Fibroblast of pulmonary artery (primary cell): ENCODE measurements around the gene LENG8.

Experiments used
- DNase-seq: peaks from one replicate; pipeline ENCODE4 v3.0.0-alpha.2; 2010; ENCODE audit warnings: low read depth
- H3K4me3 ChIP-seq: replicated peaks from 2 replicates; pipeline ENCODE4 v1.5.1; 2011; ENCODE audit warnings: low read depth, mild to moderate bottlenecking, control low read depth, low read length, moderate library complexity
- TF ChIP-seq, protein P1 (sequence below): IDR thresholded peaks from 2 replicates; pipeline ENCODE4 v1.5.1; 2011; ENCODE audit warnings: mild to moderate bottlenecking, control low read depth, low read length, inconsistent platforms; ENCODE audit errors: missing control alignments

LENG8 gene

GRCh38 chr19:54469496-54469934, 20.5 kb downstream of the LENG8 start:
- H3K4me3 ChIP-seq = no peak overlapping the region
- TF ChIP-seq, protein P1, sequence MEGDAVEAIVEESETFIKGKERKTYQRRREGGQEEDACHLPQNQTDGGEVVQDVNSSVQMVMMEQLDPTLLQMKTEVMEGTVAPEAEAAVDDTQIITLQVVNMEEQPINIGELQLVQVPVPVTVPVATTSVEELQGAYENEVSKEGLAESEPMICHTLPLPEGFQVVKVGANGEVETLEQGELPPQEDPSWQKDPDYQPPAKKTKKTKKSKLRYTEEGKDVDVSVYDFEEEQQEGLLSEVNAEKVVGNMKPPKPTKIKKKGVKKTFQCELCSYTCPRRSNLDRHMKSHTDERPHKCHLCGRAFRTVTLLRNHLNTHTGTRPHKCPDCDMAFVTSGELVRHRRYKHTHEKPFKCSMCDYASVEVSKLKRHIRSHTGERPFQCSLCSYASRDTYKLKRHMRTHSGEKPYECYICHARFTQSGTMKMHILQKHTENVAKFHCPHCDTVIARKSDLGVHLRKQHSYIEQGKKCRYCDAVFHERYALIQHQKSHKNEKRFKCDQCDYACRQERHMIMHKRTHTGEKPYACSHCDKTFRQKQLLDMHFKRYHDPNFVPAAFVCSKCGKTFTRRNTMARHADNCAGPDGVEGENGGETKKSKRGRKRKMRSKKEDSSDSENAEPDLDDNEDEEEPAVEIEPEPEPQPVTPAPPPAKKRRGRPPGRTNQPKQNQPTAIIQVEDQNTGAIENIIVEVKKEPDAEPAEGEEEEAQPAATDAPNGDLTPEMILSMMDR = no peak
- DNase-seq = no peak

- TF ChIP-seq, protein P1 = no peak
- no peak for DNase-seq
- peak overlapping the region; percentile 57 for H3K4me3 ChIP-seq
These were observed 21.4 kb downstream of the LENG8 start for GRCh38 chr19:54470276-54470887.

DNA sequence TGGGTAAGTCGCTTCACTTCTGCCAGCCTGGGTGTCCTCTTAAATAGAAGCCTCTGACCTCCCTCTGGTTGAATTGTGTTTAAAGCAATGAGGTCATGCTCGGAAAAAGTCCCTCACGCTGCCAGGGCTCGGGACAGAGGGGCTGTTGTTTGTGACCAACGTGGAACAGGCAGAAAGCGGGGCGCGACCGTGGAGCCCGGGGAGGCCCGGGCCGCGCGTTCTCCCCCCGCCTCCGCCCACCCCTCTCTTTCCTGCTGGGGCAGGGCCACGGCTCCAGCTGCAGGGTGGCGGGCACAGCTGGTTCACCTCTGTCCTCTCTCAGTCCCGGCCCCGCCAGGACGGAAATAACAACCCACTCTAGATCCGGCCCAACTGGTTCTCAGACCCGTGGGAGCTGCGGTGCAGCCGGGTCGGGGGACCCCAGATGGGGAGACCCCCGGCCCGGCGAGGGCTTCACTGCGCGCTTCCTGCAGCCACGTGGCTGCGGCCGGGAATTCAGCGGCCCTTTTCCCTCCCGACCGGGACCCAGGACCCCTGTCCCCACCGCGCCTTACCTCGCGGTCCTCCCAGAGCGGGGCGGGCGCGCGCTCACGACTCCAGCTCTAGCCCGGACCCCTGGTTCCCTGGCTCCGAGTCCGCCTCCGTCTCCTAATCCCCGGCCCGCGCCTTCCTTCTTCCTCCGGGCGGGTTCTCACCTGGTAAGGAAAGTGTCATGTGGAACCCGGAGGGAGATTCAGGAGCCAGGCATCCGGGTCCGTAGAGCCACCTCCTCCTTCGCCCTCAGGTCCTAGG, 22.2 kb downstream of the LENG8 start:
- DNase-seq = no peak
- TF ChIP-seq, protein P1 = no peak
- H3K4me3 ChIP-seq = peak overlapping the region; percentile 57

GRCh38 chr19:54473071-54473891, 24.3 kb downstream of the LENG8 start, which contains the start of gene CDC42EP5:
Gene CDC42EP5, minus strand, starts transcription at chr19:54473296. Its CDS starts 7,749 bp downstream, at chr19:54465547.
- H3K4me3 ChIP-seq = peak within 1 kb of the TSS; percentile 75
- TF ChIP-seq, protein P1 = no peak
- DNase-seq = peak; percentile 90

DNA sequence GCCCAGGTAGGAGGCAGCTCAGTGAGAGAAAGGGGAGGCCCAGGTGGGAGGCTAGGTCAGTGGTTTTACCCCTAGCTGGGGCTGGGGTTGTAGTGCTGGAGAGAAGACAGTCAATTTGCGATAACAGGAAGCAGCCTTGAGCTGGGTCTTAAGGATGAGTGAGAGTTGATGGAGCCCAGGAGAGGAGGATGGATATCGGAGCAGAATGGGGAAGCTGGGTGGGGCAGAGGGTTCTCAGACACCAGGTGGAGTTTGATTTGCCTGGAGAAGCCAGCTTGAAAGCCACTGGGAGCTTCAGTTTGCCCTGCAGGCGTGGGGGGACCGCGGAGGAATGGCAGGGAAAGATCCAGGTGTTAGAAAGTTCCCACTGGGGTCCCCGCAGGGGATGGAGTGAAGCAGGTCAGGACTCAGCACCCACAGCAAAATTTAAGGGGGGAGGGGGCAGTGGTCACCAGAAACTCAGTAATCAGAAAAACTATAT, 24.9 kb downstream of the LENG8 start:
- peak overlapping the region; percentile 75 for H3K4me3 ChIP-seq

DNA sequence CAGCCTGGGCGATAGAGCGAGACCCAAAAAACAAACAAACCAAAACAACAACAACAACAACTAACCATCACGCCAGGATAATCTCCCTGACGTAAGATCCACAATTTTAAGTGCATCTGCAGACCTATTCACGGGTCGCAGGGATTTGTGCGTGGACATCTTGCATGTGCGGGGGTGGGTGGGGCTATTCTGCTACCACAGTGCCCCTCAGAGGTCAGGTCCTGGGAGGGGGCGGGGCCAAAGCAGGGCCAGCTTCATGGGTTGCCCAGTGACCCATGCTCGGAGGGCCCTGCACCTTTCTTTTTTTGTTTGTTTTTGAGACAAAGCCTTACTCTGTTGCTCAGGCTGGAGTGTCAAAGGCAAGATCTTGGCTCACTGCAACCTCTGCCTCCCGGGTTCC, 26.7 kb downstream of the LENG8 start:
- DNase-seq = no peak
- no peak overlapping the region for H3K4me3 ChIP-seq
- TF ChIP-seq, protein P1 = no peak

More for the DNA sequence above, 24.9 kb downstream of the LENG8 start:
- TF ChIP-seq, protein P1 = no peak
- no peak for DNase-seq
